ENCODE data around the gene MPP2. TPM values are rescaled to one million over a fixed set of nuclear protein-coding genes. Genes with fewer than 3 reads are reported as not detected.

The MPP2 gene
- total RNA-seq, 1 donor, result 0.72 TPM

GRCh38 chr17:43827596-43827995, 79.7 kb downstream of the MPP2 start:
- Histone ChIP-seq H3K36me3 (ENCODE audit: insufficient read depth, low read length) (peaks cover 26% of the 10 kb centered on the region), H3K27me3 (ENCODE audit: insufficient read depth, low read length) (no peaks in the 10 kb centered on the region)
- TF ChIP-seq CTCF (IDR thresholded peaks at IDR 0.05; ENCODE audit: extremely low read depth, low read depth, low read length), result no peak

GRCh38 chr17:43826206-43826605, 81.1 kb downstream of the MPP2 start:
- no peak for DNase-seq (ENCODE audit: insufficient read length, low spot score, missing footprints)
- H3K4me2 ChIP-seq (ENCODE audit: insufficient read depth, low read length), result no peak overlapping the region
- H3K27ac ChIP-seq (ENCODE audit: low read depth, low read length), result no peak overlapping the region
- H2AFZ ChIP-seq (ENCODE audit: low read length), result no peak overlapping the region
- H3K36me3 ChIP-seq (ENCODE audit: insufficient read depth, low read length), result peaks cover 26% of the 10 kb centered on the region
- H4K20me1 ChIP-seq (ENCODE audit: insufficient read depth, low read length), result no peaks in the 10 kb centered on the region
- H3K4me1 ChIP-seq (ENCODE audit: insufficient read depth, low read length), result no peaks in the 10 kb centered on the region
- no peaks in the 10 kb centered on the region for H3K9me3 ChIP-seq (ENCODE audit: low read depth, low read length)
- H3K79me2 ChIP-seq (ENCODE audit: insufficient read depth, low read length), result no peaks in the 10 kb centered on the region
- H3K27me3 ChIP-seq (ENCODE audit: insufficient read depth, low read length), result no peaks in the 10 kb centered on the region
- no peak overlapping the region for H3K4me3 ChIP-seq (ENCODE audit: insufficient read depth, low read length)
- TF ChIP-seq CTCF (IDR thresholded peaks at IDR 0.05; ENCODE audit: extremely low read depth, low read depth, low read length), result no peak

More at GRCh38 chr17:43827596-43827995, 79.7 kb downstream of the MPP2 start:
- no peaks in the 10 kb centered on the region for H3K79me2 ChIP-seq (ENCODE audit: insufficient read depth, low read length)
- H3K9me3 ChIP-seq (ENCODE audit: low read depth, low read length), result no peaks in the 10 kb centered on the region
- H3K4me3 ChIP-seq (ENCODE audit: insufficient read depth, low read length), result no peak overlapping the region
- H3K4me2 ChIP-seq (ENCODE audit: insufficient read depth, low read length), result no peak overlapping the region
- no peak overlapping the region for H2AFZ ChIP-seq (ENCODE audit: low read length)
- DNase-seq (ENCODE audit: insufficient read length, low spot score, missing footprints), result no peak
- peaks cover 6% of the 10 kb centered on the region for H3K4me1 ChIP-seq (ENCODE audit: insufficient read depth, low read length)
- H3K27ac ChIP-seq (ENCODE audit: low read depth, low read length), result no peak overlapping the region
- no peaks in the 10 kb centered on the region for H4K20me1 ChIP-seq (ENCODE audit: insufficient read depth, low read length)

DNA sequence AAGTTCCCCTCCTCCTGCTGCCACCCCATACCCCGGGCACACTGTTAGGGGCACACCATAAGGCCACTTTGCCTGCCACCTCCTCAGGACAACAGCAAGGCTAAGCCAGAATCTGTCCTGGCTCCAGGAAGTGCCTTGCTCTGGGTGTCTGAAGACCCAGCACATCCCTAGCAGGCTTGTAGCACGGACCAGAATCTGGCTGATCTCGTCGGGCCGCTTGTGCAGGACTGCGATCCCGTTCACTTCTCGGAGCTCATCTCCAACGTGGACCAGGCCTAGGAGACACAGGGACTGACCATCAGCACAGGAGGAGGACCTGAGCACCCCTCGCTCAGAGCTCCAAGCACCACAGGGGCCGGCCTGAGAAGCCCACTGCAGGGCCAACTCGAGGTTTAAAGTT, 81.8 kb downstream of the MPP2 start:
- H3K4me2 ChIP-seq (ENCODE audit: insufficient read depth, low read length), result no peak overlapping the region
- no peak for TF ChIP-seq CTCF (IDR thresholded peaks at IDR 0.05; ENCODE audit: extremely low read depth, low read depth, low read length)
- no peak overlapping the region for H2AFZ ChIP-seq (ENCODE audit: low read length)

More for the DNA sequence above, 81.8 kb downstream of the MPP2 start:
- no peak overlapping the region for H3K4me3 ChIP-seq (ENCODE audit: insufficient read depth, low read length)
- no peaks in the 10 kb centered on the region for H3K79me2 ChIP-seq (ENCODE audit: insufficient read depth, low read length)
- H3K9me3 ChIP-seq (ENCODE audit: low read depth, low read length), result no peaks in the 10 kb centered on the region
- peaks cover 26% of the 10 kb centered on the region for H3K36me3 ChIP-seq (ENCODE audit: insufficient read depth, low read length)
- no peaks in the 10 kb centered on the region for H4K20me1 ChIP-seq (ENCODE audit: insufficient read depth, low read length)
- H3K27ac ChIP-seq (ENCODE audit: low read depth, low read length), result no peak overlapping the region
- H3K4me1 ChIP-seq (ENCODE audit: insufficient read depth, low read length), result no peaks in the 10 kb centered on the region
- H3K27me3 ChIP-seq (ENCODE audit: insufficient read depth, low read length), result no peaks in the 10 kb centered on the region
- DNase-seq (ENCODE audit: insufficient read length, low spot score, missing footprints), result no peak

Other genes with a start within 250 kb of the MPP2 start
- gene MEOX1, start 245.6 kb downstream of the MPP2 start, total RNA-seq, result under 0.01 TPM in 1 of 2 replicates, not detected in the other
- not detected in 2 replicates for gene SOST, start 148.7 kb downstream of the MPP2 start, total RNA-seq
- gene DUSP3, start 128.6 kb downstream of the MPP2 start, total RNA-seq, result 67.8 and 68.8 TPM in 2 replicates
- gene CFAP97D1, start 127.1 kb downstream of the MPP2 start, total RNA-seq, result under 0.01 TPM in 1 of 2 replicates, not detected in the other
- 6.2 and 7.1 TPM in 2 replicates for gene MPP3, start 74.4 kb downstream of the MPP2 start, total RNA-seq
- not detected in 2 replicates for gene CD300LG, start 60.4 kb downstream of the MPP2 start, total RNA-seq
- not detected in 2 replicates for gene PPY, start 34.9 kb upstream of the MPP2 start, total RNA-seq
- not detected in 2 replicates for gene PYY, start 46.4 kb upstream of the MPP2 start, total RNA-seq
- gene NAGS, start 97.1 kb upstream of the MPP2 start, total RNA-seq, result 0.36 and 0.59 TPM in 2 replicates
- gene TMEM101, start 107.4 kb upstream of the MPP2 start, total RNA-seq, result 41.3 and 47.8 TPM in 2 replicates
- 59.0 and 65.4 TPM in 2 replicates for gene LSM12, start 159.1 kb upstream of the MPP2 start, total RNA-seq
- gene G6PC3, start 163.2 kb upstream of the MPP2 start, total RNA-seq, result 19.7 and 23.5 TPM in 2 replicates
- gene HDAC5, start 216.1 kb upstream of the MPP2 start, total RNA-seq, result 69.2 and 85.4 TPM in 2 replicates
- 1.8 TPM in 2 replicates for gene HROB, start 234.4 kb upstream of the MPP2 start, total RNA-seq